COLO668 (cell line): Measurements from ENCODE around the gene TMEM187.
A peak's percentile ranks its signal among the peaks of the same experiment; 100 is the strongest.

Experiments used
- DNase-seq: peaks from one replicate; lab custom pipeline; 2025; ENCODE audit not compliant: unreplicated experiment; lab: John Stamatoyannopoulos, UW

The TMEM187 gene

DNA sequence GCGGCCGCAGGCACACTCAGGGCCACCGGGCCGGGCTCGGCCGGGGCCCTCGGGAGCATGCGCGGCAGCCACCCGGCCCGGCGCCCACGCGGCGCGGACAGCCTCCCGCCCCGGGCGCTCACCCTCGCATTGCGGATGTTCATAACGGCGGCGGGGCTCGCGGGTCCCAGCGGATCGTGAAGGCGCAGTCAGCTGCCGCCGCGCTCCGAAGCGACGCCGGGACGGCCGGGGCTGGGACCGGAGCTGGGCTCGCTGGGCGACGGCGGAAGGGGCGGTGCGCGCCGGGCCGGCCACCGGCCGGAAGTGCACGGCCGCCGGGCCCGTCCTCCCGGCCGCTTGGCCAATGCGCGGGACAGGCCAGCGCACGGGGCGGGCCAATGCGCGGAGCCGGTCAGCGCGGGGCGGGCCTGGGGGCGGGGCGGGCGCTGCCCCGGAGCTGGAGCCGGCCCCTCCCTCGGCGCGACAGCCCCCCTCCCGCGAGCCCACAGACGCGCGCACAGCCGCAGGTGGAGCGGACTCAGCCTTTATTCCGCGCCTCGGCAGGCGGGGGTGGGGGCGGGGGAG lies 37.7 kb upstream of the TMEM187 start, which contains the start of gene NAA10:
NAA10 (minus strand) TSS at position 276 of the 564 bp plus-strand sequence; CDS start at position 143, 133 bp downstream.
- peak; percentile 94 for DNase-seq

DNA sequence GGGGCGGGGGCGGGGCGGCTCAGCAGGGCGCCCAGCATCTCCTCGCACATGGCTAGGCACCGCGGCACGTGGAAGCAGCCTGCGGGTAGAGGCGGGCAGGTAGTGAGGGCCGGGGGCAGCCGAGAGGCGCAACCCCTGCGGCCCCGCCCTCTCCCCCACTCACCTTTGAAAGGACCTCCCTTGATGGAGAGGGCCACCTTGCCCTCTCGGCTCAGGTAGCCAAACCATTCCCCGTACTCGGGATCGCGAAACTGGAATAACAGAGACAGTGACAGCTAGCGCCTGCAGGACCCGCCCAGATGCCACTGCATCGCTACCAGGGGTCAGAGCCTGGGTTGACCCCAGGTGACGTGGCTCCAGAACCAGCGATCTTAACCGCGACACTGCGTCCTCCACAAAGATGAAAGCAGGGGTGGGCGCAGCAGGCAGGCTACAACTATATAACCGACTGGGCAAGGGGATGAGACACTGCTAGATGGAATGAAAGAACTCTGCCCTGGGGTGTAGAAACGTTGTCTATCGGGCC lies 37.2 kb upstream of the TMEM187 start:
- no peak for DNase-seq

DNA sequence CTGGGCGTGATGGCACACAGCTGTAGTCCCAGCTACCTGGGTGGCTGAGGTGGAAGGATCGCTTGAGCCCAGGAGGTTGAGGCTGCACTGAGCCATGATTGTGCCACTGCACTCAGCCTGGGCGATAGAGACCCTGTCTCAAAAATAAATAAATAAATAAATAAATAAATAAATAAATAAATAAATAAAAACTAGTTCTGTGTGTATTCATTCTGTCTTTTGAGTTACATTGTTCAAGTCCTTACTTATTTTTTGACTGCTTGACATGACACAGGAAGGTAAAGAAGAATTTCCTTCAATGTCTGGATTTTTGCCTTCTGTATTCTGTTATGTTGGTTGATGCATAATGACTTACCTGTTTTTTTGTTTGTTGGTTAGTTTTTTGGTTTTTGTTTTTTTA lies 35.5 kb upstream of the TMEM187 start:
- no peak for DNase-seq

DNA sequence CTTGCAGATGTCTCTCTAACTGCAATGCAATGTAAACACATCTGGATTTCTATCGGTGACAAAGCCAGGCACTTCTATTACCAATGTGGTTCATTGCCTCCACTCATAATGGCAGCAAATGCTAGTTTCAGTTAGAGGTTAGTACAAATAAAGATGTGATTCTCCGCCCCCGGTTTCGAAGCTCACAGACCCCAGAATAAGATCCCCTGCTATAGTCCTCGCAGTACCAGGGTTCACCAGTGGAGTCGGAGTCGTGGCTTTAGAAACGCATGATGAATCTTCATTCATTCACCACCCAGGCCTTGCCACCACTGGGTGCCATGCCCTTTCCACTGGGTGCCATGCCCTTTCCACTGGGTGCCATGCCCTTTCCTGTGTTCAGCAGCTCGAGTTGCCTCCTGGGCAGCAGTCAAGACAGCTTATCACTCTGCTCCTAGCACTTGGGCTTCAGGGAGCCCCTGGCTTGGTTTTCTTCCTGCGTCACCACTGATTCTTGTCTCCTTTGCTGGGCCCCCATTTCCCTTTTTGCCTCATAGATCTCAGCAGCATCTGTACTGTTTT lies 34.2 kb upstream of the TMEM187 start:
- no peak for DNase-seq

DNA sequence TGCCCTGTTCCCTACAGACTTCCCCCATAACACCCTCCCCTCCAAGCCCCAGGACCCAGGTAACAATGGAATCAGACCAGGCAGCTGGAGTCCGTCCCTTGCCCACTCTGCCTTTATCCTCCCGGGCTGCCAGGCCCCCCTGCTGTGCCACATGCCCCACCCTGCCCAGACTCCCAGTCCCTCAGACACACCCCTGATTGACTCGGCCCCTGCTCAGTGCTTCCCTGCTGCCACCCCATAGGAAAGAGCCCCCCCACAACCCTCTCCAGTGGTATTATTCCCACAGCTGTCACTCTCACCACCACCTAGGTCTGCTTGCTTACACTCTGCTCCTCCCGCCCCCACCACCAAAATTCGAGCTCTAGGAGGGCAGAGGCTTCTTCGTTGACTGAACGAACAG lies 33.0 kb upstream of the TMEM187 start:
- DNase-seq, result no peak

DNA sequence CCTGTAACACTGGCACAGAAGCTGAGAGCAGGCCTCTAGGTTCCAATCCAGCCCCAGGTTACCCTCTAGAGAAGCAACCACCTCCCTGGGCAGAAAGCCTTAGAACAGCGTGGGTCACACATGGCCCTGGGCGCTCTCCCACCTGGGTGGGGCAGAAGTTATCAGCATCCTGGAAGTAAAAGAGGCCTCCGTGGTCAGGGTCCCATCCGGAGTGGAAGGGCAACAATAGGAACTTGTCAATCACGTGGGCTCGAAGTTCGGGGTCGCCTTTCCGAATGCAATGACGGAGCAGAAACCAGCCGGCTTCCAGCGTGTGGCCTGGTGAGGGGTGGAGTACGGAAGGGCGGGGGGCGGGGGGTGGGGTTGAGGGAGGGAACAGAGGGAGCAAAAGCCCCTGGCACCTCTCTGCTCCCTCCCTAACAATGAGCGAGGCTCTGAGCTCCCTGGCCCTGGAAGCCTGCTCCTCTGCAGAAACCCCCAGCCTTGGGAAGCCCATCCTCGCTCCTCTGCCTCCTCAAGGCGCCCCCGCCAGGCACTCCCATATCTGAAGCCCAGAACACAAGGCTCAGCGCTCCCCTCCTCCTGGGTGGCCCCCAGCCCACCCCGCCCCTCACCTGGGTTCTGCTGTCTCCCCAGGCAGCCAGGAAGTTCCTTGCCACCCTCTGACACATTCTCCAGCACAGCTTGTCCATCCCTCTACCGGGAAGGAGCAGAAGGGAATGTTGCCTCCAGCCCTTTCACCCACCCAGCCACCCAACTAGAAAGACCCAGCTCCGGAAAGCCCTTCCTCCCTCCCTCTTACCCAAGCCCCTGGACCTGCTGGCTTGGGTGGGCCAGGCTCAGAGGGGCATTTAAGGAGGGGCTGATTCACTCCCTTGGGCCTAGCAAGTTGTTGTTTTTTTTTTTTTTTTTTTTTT lies 31.0 kb upstream of the TMEM187 start:
- no peak for DNase-seq

DNA sequence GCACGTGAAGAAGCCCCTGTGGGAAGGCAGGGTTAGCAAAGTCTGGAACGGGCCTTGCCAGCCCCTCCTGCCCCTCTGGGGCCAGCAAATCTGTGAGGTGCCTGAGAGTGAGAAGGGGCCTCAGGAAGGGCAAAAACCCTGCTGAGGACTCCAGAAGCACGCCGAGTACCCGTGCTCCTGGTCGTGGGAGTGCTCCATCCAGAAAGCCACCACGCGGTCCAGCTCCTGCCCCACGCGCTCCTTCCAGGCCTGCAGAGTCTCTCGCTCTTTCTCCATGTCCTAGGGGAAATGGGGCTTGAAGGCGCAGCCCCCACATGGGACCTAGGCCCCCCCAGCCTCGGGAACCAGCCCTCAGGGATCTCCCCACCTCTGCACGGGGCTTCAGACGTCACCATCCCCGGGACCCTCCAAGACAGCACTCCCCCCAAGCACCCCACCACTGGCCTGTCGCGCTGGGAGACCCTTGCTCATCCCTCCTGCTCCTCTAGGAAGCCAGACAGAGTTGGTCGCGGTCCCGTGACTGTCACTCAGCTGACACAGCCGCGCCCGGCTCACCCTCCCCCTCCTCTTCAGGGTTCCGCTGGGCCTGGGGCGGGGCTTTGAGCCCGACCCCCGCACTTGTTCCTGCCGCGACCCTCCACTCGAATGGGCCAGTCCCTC lies 28.3 kb upstream of the TMEM187 start, which contains the start of gene RENBP:
RENBP (minus strand) TSS at position 504 of the 660 bp plus-strand sequence; CDS start at position 471, 33 bp downstream.
- peak; percentile 35 for DNase-seq

DNA sequence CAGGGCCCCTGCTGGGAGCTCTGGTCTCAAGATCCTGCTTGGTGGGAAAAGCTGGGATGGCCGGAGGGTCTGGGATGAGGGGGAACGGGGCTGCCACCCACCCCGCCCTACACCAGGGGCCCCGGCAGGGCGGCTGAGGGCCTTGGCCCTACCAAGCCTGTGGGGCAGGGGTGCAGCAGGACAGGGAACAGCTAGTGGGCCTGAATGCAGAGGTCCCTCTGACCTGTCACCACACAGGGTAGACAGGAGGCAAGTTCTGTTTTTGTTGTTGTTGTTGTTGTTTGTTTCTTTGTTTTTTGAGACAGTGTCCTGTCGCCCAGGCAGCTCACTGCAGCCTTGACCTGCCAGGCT lies 27.8 kb upstream of the TMEM187 start:
- no peak for DNase-seq

DNA sequence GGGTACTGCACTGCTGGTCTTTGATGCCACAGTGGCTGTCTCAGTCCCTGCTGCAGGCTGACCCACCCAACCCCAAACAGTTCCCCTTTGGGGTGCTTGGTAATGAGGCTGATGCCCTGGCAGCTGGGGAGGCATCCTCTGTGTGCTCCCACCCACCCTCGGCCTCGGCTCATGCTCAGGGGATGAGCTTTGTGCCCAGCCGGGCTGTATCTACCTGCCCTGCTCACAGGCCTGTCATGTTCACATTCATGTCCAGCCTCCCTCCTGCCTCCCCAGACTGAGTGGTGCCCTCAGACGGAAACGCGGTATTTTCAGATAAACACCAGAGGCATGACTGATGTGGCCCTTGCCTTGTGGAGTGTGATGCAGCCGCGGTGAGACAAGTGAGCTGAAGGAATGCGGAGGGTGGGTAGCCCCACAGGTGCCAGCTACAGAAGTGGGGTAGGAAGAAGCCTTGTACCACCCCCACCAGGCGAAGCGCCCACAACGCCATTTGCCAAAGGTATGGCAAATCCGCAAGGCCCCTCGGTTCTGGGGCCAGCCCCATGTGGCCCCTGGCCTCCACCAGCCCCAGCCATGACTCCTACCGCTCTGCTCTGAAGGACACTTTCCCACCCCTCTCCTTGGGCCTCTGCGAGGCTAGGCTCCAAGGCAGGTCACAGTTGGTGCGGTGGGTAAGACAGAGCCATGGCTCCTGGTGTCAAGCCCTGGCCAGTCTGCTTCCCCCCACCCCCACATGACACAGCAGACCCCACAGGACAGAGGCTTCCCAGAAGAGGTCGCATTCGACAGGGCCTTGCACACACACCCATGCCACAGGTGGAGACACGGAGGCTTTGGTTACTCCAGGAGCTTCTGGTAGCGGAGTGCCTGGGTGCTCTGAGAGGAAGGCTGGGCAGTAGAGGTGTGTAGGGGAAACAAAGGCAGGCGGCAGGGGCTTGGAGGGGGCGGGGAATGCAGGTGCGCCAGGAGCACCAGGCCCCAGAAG lies 26.3 kb upstream of the TMEM187 start:
- no peak for DNase-seq

DNA sequence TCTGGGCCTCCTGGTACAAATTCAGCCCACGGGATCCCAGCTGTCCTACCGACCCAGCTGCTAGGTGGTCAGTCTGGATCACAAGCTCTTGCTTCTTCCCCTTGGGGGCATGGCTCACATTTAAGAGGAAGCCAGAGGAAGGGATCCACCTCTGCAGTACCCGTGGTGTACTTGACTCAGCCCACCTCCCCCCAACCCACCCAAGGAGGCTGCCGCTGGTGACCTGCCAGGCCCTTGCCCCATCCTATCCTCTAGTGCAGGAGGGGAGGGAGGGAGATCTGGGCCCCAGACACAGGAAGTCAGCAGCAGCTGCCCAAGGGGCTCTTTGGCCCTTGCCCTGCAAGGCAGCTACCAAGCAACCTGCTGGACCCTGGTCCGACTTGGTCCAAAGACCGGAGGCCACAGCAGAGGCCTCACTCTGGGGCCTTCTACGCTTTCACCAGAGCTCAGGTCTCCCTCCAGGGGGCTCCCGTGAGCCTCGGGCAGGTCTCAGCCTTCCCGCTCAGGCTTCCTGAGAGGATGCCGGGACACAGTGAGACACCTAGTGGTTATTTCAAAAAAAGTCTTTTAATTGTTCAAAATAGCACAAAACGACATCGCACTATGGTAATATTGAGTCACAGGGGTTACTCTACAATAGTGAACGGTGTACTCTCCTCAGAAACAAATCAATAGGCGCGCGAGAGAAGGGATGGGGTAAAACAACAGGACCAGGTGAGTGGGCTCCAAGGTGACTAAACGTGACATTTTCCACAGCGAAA lies 25.4 kb upstream of the TMEM187 start:
- DNase-seq, result peak; percentile 83

DNA sequence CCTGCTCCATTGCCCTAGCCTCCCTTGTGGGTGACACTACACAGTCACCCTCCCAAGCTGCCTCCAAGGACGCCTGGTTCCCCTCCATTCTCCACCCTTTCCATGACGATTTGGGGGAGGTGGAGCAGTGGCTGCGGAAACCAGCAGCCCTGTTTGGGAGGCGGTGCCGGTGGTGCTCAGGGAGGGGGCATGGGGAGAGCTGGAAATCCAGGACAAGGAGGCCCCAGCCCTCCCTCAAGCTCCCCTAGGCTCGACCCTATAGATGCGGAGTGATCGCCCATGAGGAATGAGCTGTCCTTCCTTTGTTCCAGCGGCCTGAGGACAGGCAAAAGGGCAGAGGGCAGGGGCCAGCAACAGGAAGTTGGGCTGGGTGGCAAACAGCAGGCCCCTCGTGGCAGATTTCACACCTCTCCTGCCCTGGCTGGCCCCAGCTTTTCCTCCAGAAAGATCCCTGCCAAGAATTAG lies 24.5 kb upstream of the TMEM187 start:
- no peak for DNase-seq

DNA sequence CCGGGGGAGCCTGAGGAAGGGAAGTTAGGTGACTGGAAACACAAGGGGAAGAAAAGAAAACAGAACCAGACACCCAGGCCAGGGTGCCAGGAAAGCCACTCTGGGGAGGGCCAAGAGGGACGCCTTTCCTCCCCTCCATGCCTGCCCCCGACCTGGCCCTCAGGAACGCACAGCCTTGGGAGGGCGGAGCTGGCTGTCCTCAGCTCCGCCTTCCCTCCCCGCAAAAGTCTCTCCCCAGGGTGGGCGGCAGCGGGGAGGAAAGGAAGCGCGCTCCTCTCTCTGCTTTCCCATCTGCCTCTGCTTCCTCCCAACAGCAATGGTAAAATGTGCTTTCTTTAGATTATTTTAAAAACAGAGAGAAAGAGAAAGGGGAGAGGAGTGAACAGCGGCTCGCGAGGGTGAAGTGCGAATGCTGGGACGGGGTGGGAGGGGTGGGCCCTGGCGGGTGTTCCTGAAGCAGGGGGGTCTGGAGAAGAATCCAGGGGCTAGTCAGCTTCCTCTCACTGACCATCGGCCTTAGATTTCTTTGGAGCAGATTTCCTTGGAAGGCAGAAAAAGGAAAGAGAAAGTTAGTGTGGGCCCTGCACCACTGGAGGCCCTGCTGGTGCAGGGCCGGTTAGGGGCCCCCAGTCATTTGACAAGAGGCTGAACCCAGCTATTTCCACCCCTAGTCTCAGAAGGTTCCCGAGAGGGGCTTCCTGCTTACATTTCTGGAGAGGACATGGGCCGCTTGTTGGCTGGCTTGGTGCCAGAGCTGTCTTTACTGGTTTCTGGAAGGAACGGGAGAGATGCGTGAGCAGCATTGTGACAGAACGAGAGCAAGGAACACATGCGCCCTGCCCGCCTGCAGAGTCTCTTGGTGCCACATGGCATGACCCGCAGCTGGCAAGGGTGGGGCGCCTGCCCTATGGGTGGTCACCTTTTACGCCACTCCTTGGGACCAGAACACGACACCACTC lies 23.4 kb upstream of the TMEM187 start:
- no peak for DNase-seq

DNA sequence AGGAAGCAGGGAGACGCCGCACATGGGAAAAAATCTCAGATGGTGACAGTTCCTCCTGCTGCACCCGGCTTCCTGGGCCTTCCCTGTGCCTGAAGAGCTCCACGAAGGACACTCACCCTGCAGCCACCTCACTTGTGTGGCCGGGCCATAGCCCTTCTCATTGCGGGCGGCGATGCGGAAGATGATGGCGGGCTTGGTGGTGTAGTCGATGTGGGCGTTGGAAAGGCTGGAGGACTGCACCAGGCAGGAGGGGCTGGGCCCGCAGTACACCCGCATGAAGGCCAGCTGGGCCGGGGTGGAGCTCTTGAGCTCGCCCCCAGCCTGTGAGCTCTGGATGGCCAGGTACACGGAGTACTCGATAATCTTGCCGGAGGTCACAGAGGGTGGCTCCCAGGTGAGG lies 22.4 kb upstream of the TMEM187 start:
- DNase-seq, result no peak

DNA sequence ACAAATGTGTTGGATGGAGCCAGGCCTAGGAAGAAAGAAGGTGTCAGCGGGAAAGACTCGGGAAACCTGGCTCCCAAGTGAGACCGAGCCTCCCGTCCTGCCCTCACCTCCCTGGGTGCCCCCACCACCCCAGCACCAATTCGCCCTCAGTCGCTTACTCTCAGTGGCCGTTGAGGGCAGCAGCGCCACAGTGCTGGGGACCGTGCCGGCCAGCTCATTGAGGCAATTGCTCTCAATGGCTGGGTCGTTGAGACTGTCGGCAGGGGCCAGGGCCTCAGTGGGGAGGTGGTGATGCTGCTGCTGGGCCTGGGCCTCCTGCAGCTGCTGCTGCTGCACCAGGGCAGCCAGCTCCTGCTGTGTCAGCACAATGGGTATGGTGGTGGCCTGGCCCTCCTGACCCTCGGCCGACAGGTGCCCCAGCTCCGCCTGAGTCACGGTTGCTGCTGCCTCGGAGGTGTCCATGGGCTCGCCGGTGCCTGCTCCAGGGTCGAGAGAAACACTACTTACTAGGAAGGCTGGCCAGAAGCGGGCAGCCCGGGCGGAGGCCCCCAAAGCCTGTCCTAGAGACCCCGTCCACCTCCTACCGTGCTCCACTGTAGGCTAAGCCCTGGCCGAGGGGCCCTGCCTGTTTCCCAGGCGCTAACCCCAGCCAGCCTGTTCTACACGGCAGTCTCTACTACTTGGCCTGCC lies 20.7 kb upstream of the TMEM187 start:
- no peak for DNase-seq

DNA sequence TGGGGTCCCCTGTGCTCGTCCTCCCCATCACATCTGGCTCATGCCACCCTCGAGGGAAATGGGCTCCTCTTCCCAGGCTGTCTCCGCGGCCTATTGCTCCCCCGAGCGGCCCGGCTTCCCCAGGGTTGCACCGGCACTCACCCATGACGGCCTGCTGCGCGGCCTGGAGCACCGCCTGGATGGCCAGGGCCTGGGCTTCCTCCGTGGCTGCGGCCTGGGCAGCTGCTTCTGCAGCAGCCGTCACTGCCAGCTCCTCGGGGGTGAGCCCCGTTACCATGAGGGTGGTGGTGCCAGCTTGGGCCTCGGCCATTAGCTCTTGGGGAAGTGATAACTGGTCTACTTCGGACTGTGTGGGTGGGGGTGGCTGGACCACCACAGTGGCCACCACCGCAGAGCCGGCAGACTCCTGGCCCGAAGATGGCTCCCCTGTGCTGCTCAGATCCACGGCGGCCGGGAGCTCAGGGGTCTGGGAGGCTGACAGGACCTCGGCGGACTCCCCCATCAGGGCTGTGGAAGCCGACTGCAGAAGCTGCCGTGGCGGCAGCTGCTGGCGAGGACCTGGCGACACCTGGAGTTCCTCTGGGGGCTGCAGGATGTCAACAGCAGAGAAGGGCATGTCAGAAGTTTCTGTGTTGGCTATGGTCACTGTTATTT lies 20.1 kb upstream of the TMEM187 start:
- no peak for DNase-seq

DNA sequence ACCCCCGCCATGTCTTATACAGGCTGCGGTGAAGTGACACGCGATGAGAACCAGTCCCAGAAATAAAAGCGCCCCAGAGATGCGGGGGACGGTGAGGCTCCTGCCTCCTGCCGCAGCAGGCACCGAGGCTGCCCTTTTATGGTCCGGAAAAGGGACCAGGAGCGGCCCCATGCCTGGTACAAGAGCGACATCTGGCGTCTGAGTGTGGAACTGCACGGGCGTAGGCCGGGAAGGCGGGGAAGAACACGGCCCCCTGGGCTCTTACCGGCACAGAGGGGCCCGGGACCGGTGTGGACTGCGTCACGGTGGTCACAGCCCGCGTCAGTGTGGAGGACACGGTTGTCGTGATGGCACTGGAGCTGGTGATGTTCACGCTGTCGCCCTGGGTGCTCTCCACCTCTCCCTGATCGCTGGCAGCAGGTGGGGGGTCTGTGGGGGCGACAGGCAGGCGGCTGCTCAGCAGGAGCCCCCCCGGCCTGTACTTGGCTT lies 19.2 kb upstream of the TMEM187 start:
- DNase-seq, result peak; percentile 66
